Measurements from ENCODE around the gene HBQ1. TPM values are rescaled to one million over a fixed set of nuclear protein-coding genes. Genes with fewer than 3 reads are reported as not detected.
"Not testable (repeated sequence)": the region's sequence is repeated elsewhere in the genome, so short reads cannot be mapped to it uniquely, and the experiment has no call there.

The HBQ1 gene
- total RNA-seq, 1 donor from 2014 or later = not detected

- DNase-seq (ENCODE audit: low spot score) = not testable (repeated sequence)
Observed at GRCh38 chr16:176006-176405, 4.3 kb upstream of the HBQ1 start.

- not testable (repeated sequence) for DNase-seq (ENCODE audit: low spot score)
Observed at GRCh38 chr16:176477-177382, 3.5 kb upstream of the HBQ1 start, which contains the start of gene HBA1. TSS of gene HBA1 (plus strand) at chr16:176680. CDS start at chr16:176717, 37 bp downstream.

GRCh38 chr16:177394-177822 is 2.9 kb upstream of the HBQ1 start:
- DNase-seq (ENCODE audit: low spot score) = no peak

- DNase-seq (ENCODE audit: low spot score) = no peak
Observed at GRCh38 chr16:177981-178667, 2.1 kb upstream of the HBQ1 start.

- no peak for DNase-seq (ENCODE audit: low spot score)
Observed at GRCh38 chr16:178668-179015, 1.6 kb upstream of the HBQ1 start.

GRCh38 chr16:179211-180092 is 807 bp upstream of the HBQ1 start:
- DNase-seq (ENCODE audit: low spot score) = no peak

GRCh38 chr16:180681-181564 is 664 bp downstream of the HBQ1 start:
- DNase-seq (ENCODE audit: low spot score) = no peak

GRCh38 chr16:181565-182021 is 1.3 kb downstream of the HBQ1 start:
- peak; percentile 64 for DNase-seq (ENCODE audit: low spot score)

- no peak for DNase-seq (ENCODE audit: low spot score)
Observed at GRCh38 chr16:183005-183404, 2.7 kb downstream of the HBQ1 start.

GRCh38 chr16:185213-185612 is 5.0 kb downstream of the HBQ1 start:
- no peak for DNase-seq (ENCODE audit: low spot score)

- no peak for DNase-seq (ENCODE audit: low spot score)
Observed at GRCh38 chr16:185691-186090, 5.4 kb downstream of the HBQ1 start.

GRCh38 chr16:187330-187729 is 7.1 kb downstream of the HBQ1 start:
- no peak for DNase-seq (ENCODE audit: low spot score)

GRCh38 chr16:188674-189073 is 8.4 kb downstream of the HBQ1 start:
- DNase-seq (ENCODE audit: low spot score) = no peak

GRCh38 chr16:189604-190186 is 9.4 kb downstream of the HBQ1 start:
- no peak for DNase-seq (ENCODE audit: low spot score)

GRCh38 chr16:191831-192230 is 11.6 kb downstream of the HBQ1 start:
- DNase-seq (ENCODE audit: low spot score) = no peak

- no peak for DNase-seq (ENCODE audit: low spot score)
Observed at GRCh38 chr16:192686-193085, 12.4 kb downstream of the HBQ1 start.

- no peak for DNase-seq (ENCODE audit: low spot score)
Observed at GRCh38 chr16:193441-193840, 13.2 kb downstream of the HBQ1 start.

GRCh38 chr16:194516-194915 is 14.3 kb downstream of the HBQ1 start:
- DNase-seq (ENCODE audit: low spot score) = no peak

GRCh38 chr16:200388-200787 is 20.1 kb downstream of the HBQ1 start:
- no peak for DNase-seq (ENCODE audit: low spot score)

- no peak for DNase-seq (ENCODE audit: low spot score)
Observed at GRCh38 chr16:203246-203645, 23.0 kb downstream of the HBQ1 start.
